ENCODE measurements around the gene PIAS4. TPM values are rescaled to one million over a fixed set of nuclear protein-coding genes. Genes with fewer than 3 reads are reported as not detected.

PIAS4 gene
- total RNA-seq, 3 donors from 2014 or later = 27.4 to 44.6 (median 29.5) TPM

DNA sequence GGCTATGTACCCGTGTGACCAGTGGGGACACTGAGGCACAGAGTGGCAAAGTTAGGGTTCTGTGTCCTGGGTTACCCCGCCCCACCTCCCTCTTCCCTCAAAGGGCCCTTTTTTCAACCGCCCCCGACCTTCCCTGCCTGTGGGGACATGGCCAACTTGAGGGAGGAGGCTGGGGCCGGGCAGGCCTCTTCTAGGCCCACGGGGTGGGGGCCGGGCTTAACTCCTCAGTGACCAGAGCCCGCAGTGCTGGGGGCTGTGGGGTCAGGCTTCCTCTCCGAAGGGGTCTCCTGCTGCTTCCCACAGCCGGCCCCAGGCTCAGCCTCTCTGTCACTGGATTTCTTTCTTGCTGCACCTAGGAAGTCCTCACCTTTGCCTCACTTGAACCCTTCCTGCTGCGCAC lies 23.9 kb downstream of the PIAS4 start:
- ATAC-seq = no peak

DNA sequence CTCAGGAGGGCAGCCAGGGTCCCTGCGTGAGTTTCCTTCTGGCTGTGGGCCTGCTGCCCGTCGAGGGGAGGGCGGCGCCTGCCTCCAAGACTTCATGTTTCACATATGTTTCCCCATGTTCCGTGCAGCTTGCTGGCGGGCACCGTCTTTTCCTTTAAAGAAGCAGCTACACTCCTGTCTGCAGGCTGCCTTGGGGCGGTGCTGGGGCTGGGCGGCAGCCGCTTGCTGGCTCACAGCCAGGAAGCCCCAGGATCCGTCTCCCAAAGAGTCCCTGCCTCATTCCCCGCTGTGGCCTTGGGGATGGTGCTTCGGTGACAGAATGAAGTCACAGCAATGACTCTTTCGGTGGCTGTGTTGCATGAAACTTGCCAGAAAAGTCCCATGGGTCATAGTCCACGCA lies 24.9 kb downstream of the PIAS4 start:
- Histone ChIP-seq H3K4me1 (ENCODE audit: low read depth) (no peaks in the 10 kb centered on the region), H3K9me3 (no peaks in the 10 kb centered on the region), H3K4me3 (no peak overlapping the region), H3K36me3 (ENCODE audit: low read depth) (peaks cover 3% of the 10 kb centered on the region)
- intact Hi-C loops (cut with DNase I, micrococcal nuclease) = no loop called here
- ATAC-seq = no peak
- TF ChIP-seq, protein P1, sequence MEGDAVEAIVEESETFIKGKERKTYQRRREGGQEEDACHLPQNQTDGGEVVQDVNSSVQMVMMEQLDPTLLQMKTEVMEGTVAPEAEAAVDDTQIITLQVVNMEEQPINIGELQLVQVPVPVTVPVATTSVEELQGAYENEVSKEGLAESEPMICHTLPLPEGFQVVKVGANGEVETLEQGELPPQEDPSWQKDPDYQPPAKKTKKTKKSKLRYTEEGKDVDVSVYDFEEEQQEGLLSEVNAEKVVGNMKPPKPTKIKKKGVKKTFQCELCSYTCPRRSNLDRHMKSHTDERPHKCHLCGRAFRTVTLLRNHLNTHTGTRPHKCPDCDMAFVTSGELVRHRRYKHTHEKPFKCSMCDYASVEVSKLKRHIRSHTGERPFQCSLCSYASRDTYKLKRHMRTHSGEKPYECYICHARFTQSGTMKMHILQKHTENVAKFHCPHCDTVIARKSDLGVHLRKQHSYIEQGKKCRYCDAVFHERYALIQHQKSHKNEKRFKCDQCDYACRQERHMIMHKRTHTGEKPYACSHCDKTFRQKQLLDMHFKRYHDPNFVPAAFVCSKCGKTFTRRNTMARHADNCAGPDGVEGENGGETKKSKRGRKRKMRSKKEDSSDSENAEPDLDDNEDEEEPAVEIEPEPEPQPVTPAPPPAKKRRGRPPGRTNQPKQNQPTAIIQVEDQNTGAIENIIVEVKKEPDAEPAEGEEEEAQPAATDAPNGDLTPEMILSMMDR (IDR thresholded peaks at IDR 0.05) = no peak
- no peak for DNase-seq

More for the DNA sequence above, 23.9 kb downstream of the PIAS4 start:
- Histone ChIP-seq H3K36me3 (ENCODE audit: low read depth) (no peaks in the 10 kb centered on the region), H3K4me3 (no peak overlapping the region), H3K4me1 (ENCODE audit: low read depth) (no peaks in the 10 kb centered on the region), H3K9me3 (no peaks in the 10 kb centered on the region)
- TF ChIP-seq, protein P1 (IDR thresholded peaks at IDR 0.05) = no peak
- intact Hi-C loops (cut with DNase I, micrococcal nuclease) = no loop called here
- peak in 1 of 3 donors; percentile 48 for DNase-seq

DNA sequence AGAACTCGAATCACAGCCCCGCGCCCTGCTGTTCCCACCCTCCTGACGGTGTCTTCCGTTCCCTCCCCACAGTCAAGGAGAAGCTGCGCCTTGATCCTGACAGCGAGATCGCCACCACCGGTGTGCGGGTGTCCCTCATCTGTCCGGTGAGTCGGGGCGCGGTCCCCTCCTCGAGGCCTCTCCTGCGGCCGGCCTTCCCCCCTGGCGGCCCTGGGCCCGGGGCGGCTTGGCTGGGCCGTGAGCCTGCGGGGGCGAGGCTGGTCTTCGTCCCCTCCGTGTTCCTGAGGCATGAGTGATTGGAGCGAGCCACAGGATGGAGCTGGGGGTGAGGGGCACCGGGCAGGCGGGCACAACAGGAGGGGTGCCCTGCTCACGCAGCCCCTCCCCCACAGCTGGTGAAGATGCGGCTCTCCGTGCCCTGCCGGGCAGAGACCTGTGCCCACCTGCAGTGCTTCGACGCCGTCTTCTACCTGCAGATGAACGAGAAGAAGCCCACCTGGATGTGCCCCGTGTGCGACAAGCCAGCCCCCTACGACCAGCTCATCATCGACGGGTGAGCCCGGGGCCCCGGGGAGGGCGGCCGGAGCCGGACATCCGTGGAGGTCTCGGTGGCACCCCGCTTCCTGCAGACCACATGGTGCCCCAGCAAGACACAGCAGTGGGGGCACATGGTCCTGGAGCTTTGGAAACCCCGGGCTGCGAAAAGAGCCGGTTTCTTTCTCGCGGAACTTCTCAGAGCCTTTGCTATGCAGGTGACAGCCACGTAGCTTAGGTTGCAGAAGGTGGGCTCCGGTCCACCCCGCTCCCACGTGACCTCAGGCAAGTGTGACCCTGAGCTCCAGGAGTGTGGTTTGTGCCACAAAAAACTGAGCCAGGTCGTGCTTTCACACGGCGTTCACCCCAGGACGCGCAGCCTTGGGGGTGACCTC lies 25.8 kb downstream of the PIAS4 start:
- Histone ChIP-seq H3K4me3 (no peak overlapping the region), H3K4me1 (ENCODE audit: low read depth) (no peaks in the 10 kb centered on the region), H3K9me3 (no peaks in the 10 kb centered on the region), H3K36me3 (ENCODE audit: low read depth) (peaks cover 4% of the 10 kb centered on the region)
- DNase-seq (peak in 1 of 3 donors; percentile 46), ATAC-seq (no peak)
- TF ChIP-seq, protein P1 (IDR thresholded peaks at IDR 0.05) = no peak
- intact Hi-C loops (cut with DNase I, micrococcal nuclease) = no loop called here

DNA sequence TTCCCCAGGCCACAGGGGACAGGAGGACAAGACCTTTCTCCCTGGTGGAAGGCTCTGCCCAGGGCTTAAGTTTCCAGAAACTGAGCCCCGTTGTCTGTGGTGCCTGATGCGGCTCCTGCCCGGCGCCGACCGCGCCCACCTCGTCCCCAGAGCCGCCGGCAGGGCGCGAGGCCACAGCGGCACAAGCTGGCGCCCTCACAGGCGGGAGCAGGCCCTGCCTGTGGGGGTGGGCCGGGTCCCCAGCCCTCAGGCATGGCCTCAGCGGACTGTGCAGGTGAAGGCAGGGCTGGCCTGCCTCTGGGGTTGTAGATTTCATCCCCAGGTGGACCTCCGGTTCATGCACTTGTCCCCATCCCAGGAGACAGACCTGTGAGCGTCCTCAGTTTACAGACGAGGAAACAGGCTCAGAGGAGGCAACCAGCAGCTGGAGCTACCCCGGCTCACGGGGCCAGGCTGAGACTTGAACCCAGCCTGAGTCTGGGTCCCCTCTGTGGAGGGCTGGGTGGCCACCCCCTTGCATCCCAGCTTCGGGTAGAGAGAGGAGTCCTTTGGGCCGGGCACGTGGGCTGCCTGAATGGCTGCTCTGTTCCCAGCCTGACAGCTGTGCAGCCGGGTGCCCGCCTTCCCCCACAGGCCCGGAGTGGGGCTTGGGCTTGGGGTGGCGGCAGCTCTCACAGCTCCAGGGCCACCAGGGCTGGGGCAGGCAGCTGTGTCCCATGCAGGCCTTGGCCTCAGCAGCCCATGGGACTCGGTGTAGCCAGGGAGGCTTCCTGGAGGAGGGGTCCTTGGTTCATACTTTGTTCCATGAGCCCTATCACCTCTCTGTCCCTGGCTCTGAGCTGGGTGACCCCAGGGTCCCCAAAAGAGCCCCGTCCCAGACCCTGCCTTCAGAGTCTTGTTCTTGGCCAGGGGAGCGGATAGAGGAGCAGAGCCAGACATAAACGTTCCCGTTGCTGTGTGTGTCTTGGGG lies 26.8 kb downstream of the PIAS4 start:
- H3K36me3 ChIP-seq (ENCODE audit: low read depth) = peaks cover 4% of the 10 kb centered on the region
- no peak overlapping the region for H3K4me3 ChIP-seq
- no peaks in the 10 kb centered on the region for H3K9me3 ChIP-seq
- ATAC-seq = peak; percentile 4
- no peak for DNase-seq
- TF ChIP-seq, protein P1 (IDR thresholded peaks at IDR 0.05) = no peak
- intact Hi-C loops (cut with DNase I, micrococcal nuclease) = no loop called here
- no peaks in the 10 kb centered on the region for H3K4me1 ChIP-seq (ENCODE audit: low read depth)

DNA sequence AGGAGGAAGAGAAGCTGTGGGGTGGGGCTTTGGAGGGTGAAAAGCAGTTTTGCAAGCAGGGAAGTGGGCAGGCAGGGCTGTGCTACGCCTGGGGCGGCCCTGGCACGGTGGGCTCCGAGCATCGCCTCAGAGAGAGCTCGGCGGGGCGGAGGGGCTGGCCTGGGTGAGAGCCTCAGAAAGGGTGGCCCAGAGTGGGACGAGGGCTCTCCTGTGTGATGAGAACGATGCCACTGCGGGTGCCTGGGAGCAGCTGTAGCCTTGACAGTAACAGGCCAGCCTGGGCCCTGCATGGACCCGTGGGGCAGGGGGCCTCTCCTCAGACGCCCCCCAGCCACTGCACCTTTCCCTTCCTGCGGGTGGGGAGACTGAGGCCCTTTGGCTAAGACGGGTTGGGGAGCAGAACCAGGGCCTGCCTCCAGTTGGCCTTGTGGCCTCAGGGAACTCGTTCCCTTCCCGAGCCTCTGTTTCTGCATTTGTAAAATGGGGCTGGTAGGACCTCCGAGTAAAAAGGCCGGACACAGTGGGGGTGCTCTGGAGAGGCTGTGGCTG lies 27.6 kb downstream of the PIAS4 start:
- H3K36me3 ChIP-seq (ENCODE audit: low read depth) = peaks cover 4% of the 10 kb centered on the region

More for the DNA sequence above, 27.6 kb downstream of the PIAS4 start:
- no peaks in the 10 kb centered on the region for H3K4me1 ChIP-seq (ENCODE audit: low read depth)
- H3K9me3 ChIP-seq = no peaks in the 10 kb centered on the region
- H3K4me3 ChIP-seq = no peak overlapping the region
- intact Hi-C loops (cut with DNase I, micrococcal nuclease) = no loop called here
- TF ChIP-seq, protein P1 (IDR thresholded peaks at IDR 0.05) = no peak
- DNase-seq (no peak), ATAC-seq (peak; percentile 1)

Measured in mucosa of descending colon (tissue), 3 donors.